GM15510 (cell line): ENCODE results near the gene ZNF138.

ENCODE experiments used
- POLR2A ChIP-seq: IDR thresholded peaks from 3 replicates; pipeline ENCODE4 v1.6.1; 2011; ENCODE audit warnings: borderline replicate concordance; ENCODE audit not compliant: insufficient read length; ENCODE audit errors: extremely low read depth

ZNF138 gene

GRCh38 chr7:64794171-64794844 lies at the start of gene ZNF138:
ZNF138 (plus strand) TSS chr7:64794428; CDS start chr7:64794569, 141 bp downstream.
- peak; percentile 62 for TF ChIP-seq POLR2A

GRCh38 chr7:64744680-64745079 lies 49.5 kb upstream of the ZNF138 start:
- TF ChIP-seq POLR2A, result no peak

- TF ChIP-seq POLR2A, result no peak
These were observed 46.4 kb upstream of the ZNF138 start for GRCh38 chr7:64747802-64748201.

GRCh38 chr7:64753032-64753431 lies 41.2 kb upstream of the ZNF138 start:
- no peak for TF ChIP-seq POLR2A

- no peak for TF ChIP-seq POLR2A
These were observed 38.4 kb upstream of the ZNF138 start for GRCh38 chr7:64755865-64756264.

- no peak for TF ChIP-seq POLR2A
These were observed 36.1 kb upstream of the ZNF138 start for GRCh38 chr7:64758151-64758550.

- TF ChIP-seq POLR2A, result no peak
These were observed 25.4 kb upstream of the ZNF138 start for GRCh38 chr7:64768824-64769223.

- TF ChIP-seq POLR2A, result no peak
These were observed 19.9 kb upstream of the ZNF138 start for GRCh38 chr7:64774204-64774842.

GRCh38 chr7:64775289-64775688 lies 18.9 kb upstream of the ZNF138 start:
- TF ChIP-seq POLR2A, result no peak

GRCh38 chr7:64787295-64787694 lies 6.9 kb upstream of the ZNF138 start:
- no peak for TF ChIP-seq POLR2A

- TF ChIP-seq POLR2A, result no peak
These were observed 997 bp upstream of the ZNF138 start for GRCh38 chr7:64793106-64793755.

GRCh38 chr7:64795176-64795575 lies 948 bp downstream of the ZNF138 start:
- TF ChIP-seq POLR2A, result no peak

GRCh38 chr7:64802699-64803098 lies 8.5 kb downstream of the ZNF138 start:
- no peak for TF ChIP-seq POLR2A

- no peak for TF ChIP-seq POLR2A
These were observed 13.6 kb downstream of the ZNF138 start for GRCh38 chr7:64807731-64808365.

- TF ChIP-seq POLR2A, result no peak
These were observed 17.5 kb downstream of the ZNF138 start for GRCh38 chr7:64811767-64812166.

GRCh38 chr7:64830926-64831325 lies 36.7 kb downstream of the ZNF138 start:
- TF ChIP-seq POLR2A, result no peak

GRCh38 chr7:64832136-64832535 lies 37.9 kb downstream of the ZNF138 start:
- no peak for TF ChIP-seq POLR2A

- TF ChIP-seq POLR2A, result no peak
These were observed 40.8 kb downstream of the ZNF138 start for GRCh38 chr7:64834989-64835388.
